Diencephalon (tissue), 1 donor: Measurements from ENCODE around the gene ZNF805. TPM values are rescaled to one million over a fixed set of nuclear protein-coding genes. Genes with fewer than 3 reads are reported as not detected.

ENCODE experiments used
- total RNA-seq: library from RNA; depleted of rRNA; stranded (reverse); fragments of >200 nt; gene quantifications from one replicate; pipeline ENCODE4 v1.2.3, GENCODE V29; 2014

The ZNF805 gene
- total RNA-seq, result 30.2 TPM

DNA sequence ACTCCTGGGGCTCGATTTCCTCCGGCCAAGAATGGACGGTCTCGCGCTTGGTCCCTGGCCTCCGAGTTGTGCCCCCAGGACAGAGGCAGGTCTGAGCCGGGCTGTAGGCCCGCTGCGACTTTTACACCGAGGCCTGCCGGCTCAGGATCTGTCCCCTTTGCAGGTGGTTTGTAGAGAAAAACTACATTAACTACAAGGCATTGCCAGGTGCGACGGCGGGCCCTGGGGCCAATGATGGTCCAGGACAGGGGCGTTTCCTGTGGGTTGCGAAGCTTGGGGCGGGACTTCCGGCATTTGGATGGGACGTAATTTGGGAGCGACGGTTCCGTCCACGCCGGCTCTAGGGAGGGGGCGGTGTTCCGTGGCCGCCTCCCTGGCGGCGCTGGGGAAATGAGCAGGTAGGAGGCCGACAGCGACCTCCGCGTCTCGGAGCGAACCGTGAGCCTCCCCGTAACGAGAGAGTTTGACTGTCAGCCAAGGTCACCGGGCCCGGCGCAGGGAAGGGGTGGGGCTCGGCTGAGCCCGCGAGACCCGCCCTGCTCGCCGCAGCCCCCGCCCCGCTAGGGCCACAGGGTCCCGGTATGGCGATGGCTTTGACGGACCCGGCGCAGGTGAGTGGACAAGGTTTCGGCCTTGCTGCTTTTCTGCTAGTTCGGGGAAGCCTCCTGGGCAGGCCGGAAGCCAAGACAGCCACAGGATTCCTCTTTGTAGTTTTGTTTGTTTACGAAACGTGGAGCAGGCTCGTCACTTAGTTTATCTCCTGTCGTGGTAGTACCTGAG is at the start of gene ZNF805:
TSS of gene ZNF805 (plus strand) at position 322 of the 780 bp plus-strand sequence. CDS start at position 582, 260 bp downstream.

DNA sequence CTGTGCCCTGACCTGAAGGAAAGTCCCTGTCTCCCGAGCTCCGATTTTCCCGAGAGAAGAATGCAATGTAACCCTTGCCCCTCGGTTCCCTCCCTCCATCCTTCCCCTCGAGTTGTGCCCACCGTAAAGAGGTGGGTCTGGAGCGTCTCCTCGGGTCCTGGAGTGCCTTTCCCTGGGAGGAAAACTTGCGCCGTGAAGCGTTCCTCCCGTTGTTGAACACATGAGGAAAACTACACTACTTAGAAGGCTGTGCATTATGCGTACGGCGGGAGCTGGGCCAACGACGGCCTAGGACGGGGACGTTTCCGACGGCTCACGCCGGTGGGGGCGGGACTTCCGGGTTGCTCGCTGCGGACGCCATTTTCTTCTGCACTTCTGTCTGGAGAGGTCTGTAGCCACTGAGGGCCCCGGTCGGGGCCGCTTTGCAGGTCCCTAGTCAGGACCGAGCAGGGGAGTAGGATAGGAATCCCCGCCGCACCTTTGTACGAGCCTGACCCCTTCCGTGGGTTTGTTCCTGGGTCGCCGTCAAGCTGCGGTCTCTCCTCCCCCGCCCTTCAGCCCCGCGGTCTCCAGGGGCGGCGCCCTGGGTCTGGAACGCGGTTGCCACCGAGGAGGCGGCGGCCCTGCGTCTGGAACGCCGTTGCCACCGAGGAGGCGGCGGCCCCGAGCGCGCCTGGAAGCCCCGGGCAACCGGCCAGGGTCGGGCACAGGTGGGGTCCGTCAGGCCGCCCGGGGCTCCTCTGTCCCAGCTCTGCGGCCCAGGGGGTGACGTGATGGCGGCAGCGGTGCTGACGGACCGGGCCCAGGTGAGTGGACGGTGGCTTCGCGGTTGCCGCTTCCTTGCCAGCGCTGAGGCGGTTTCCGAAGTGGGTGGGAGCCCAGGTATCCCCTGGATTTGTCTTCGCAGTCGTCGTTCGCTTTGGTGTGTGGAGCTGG is 49.0 kb upstream of the ZNF805 start, which contains the start of gene ZNF264:
TSS of gene ZNF264 (plus strand) at position 360 of the 936 bp plus-strand sequence. CDS start at position 774, 414 bp downstream.

DNA sequence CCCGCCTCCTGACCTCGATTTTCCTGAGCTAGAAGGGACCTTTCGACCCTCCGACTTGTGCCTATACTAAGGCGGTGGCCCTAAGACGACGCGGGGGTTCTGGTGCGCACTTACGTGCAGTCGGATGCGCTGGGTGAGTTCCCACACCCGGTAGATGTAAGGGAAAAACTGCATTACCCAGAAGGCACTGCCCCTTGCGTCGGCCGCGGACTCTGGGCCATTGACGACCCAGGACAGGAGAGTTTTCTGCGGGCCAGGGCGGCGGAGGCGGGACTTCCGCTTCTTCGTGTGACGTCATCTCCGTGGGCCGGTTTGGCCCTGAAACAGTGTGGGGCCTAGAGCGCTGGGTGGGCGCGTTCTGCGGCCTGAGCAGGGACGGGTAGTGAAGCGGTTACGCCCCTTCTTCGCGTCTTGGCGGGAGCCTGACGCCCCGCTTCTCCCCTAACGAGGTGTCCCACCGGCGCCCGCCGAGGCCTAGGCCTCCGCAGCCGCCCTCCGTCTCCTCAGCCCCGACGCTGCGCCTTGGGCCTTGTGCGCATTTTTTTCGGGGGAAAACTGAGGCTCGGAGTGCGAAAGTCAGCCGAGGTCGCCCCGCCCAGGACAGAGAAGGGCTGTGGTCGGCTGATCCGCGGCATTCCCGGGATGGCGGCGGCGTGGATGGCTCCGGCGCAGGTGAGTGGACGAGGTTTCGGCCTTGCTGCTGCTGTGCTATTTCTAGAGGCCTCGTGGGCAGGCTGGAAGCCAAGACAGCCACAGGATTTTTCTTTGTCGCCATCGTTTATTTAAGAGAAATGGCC is 39.9 kb downstream of the ZNF805 start, which contains the start of gene ZNF460:
TSS of gene ZNF460 (plus strand) at position 321 of the 797 bp plus-strand sequence. CDS start at position 643, 322 bp downstream.

Other genes with a start within 250 kb of the ZNF805 start
- not detected for gene USP29, start 120.6 kb upstream of the ZNF805 start, total RNA-seq
- not detected for gene ZIM3, start 95.4 kb upstream of the ZNF805 start, total RNA-seq
- not detected for gene DUXA, start 73.1 kb upstream of the ZNF805 start, total RNA-seq
- 30.4 TPM for gene ZNF264, start 49.1 kb upstream of the ZNF805 start, total RNA-seq
- gene AURKC, start 9.6 kb upstream of the ZNF805 start, total RNA-seq, result 0.69 TPM
- gene ZNF460, start 39.9 kb downstream of the ZNF805 start, total RNA-seq, result 128 TPM
- 26.5 TPM for gene ZNF543, start 79.8 kb downstream of the ZNF805 start, total RNA-seq
- 19.8 TPM for gene ZNF304, start 110.6 kb downstream of the ZNF805 start, total RNA-seq
- 20.5 TPM for gene TRAPPC2B, start 122.9 kb downstream of the ZNF805 start, total RNA-seq
- 7.8 TPM for gene ZNF547, start 122.9 kb downstream of the ZNF805 start, total RNA-seq
- gene ZNF548, start 149.2 kb downstream of the ZNF805 start, total RNA-seq, result 35.1 TPM
- gene ZNF17, start 170.5 kb downstream of the ZNF805 start, total RNA-seq, result 30.7 TPM
- 33.9 TPM for gene ZNF749, start 194.7 kb downstream of the ZNF805 start, total RNA-seq
- 5.5 TPM for gene VN1R1, start 216.5 kb downstream of the ZNF805 start, total RNA-seq
- gene ZNF772, start 236.9 kb downstream of the ZNF805 start, total RNA-seq, result 66.7 TPM
- gene ZNF419, start 247.1 kb downstream of the ZNF805 start, total RNA-seq, result 21.7 TPM